IMR-90 (cell line): ENCODE measurements around the gene SIK3. TPM values are rescaled to one million over a fixed set of nuclear protein-coding genes. Genes with fewer than 3 reads are reported as not detected.

ENCODE experiments used
- ATAC-seq: fragments of 200-7000 bp; cut with Tn5 transposase; 2 replicates; pipeline ENCODE4 v1.9.1; 2020; ENCODE audit warnings: low read depth, mild to moderate bottlenecking, moderate library complexity
- BruUV-seq: library from RNA; stranded (reverse); fragments of 400-500 nt; replicated peaks from 2 replicates; lab custom pipeline; 2021; lab: Mats Ljungman, UMichigan
- CTCF ChIA-PET: fragments of 300-600 bp; formaldehyde crosslinking; extraction: SDS; loops from one replicate; lab custom pipeline; 2021; ENCODE audit warnings: antibody characterized with exemption; lab: Yijun Ruan, JAX
- POLR2A ChIA-PET: fragments of 300-600 bp; sonication (Branson Sonifier 250); formaldehyde crosslinking; loops from one replicate; lab custom pipeline; 2022; ENCODE audit warnings: antibody characterized with exemption; ENCODE audit not compliant: unreplicated experiment; lab: Charles Lee
- DNase-seq: peaks from one replicate; pipeline ENCODE4 v3.0.0; 2013
- H2AFZ ChIP-seq: replicated peaks from 2 replicates; pipeline ENCODE3; 2013; ENCODE audit warnings: low read length, mild to moderate bottlenecking; ENCODE audit not compliant: poor library complexity
- H2AK5ac ChIP-seq: 2 replicates; pipeline ENCODE4 v1.6.1; 2013; ENCODE audit warnings: low read depth, low read length, inconsistent platforms
- H2AK9ac ChIP-seq: replicated peaks from 2 replicates; pipeline ENCODE3; 2013; ENCODE audit warnings: mild to moderate bottlenecking, low read depth, low read length, moderate library complexity; ENCODE audit not compliant: poor library complexity
- H2BK120ac ChIP-seq: 2 replicates; pipeline ENCODE4 v1.6.1; 2013; ENCODE audit warnings: low read depth, low read length, inconsistent platforms
- H2BK15ac ChIP-seq: 3 replicates; pipeline ENCODE4 v1.6.1; 2013; ENCODE audit warnings: low read depth, low read length, inconsistent platforms
- H2BK20ac ChIP-seq: 2 replicates; pipeline ENCODE4 v1.6.1; 2013; ENCODE audit warnings: low read depth, mild to moderate bottlenecking, inconsistent platforms, low read length, moderate library complexity
- H2BK5ac ChIP-seq: 2 replicates; pipeline ENCODE4 v1.6.1; 2013; ENCODE audit warnings: mild to moderate bottlenecking, low read depth, low read length, inconsistent platforms; ENCODE audit not compliant: poor library complexity, severe bottlenecking
- H3K14ac ChIP-seq: replicated peaks from 2 replicates; pipeline ENCODE4 v1.6.1; 2013; ENCODE audit warnings: low read depth, low read length, inconsistent platforms
- H3K18ac ChIP-seq: 2 replicates; pipeline ENCODE4 v1.6.1; 2013; ENCODE audit warnings: low read depth, low read length, control low read depth
- H3K23ac ChIP-seq: 2 replicates; pipeline ENCODE4 v1.6.1; 2013; ENCODE audit warnings: low read depth, low read length, inconsistent platforms
- H3K27ac ChIP-seq: 2 replicates; pipeline ENCODE4 v1.5.1; 2013; ENCODE audit warnings: mild to moderate bottlenecking, control low read depth, low read length; ENCODE audit not compliant: insufficient read depth
- H3K27me3 ChIP-seq: 2 replicates; pipeline ENCODE4 v1.6.1; 2013; ENCODE audit warnings: low read length; ENCODE audit not compliant: control insufficient read depth, insufficient read depth
- H3K36me3 ChIP-seq: 2 replicates; pipeline ENCODE4 v1.6.1; 2013; ENCODE audit warnings: low read length, mixed read lengths; ENCODE audit not compliant: control insufficient read depth, insufficient read depth
- H3K4ac ChIP-seq: 2 replicates; pipeline ENCODE4 v1.6.1; 2013; ENCODE audit warnings: low read depth, low read length, inconsistent platforms
- H3K4me1 ChIP-seq: 2 replicates; pipeline ENCODE4 v1.6.1; 2013; ENCODE audit warnings: low read length, mixed read lengths; ENCODE audit not compliant: control insufficient read depth, insufficient read depth
- H3K4me2 ChIP-seq: 2 replicates; pipeline ENCODE4 v1.6.1; 2013; ENCODE audit warnings: low read depth, mild to moderate bottlenecking, control low read depth, low read length, moderate library complexity
- H3K4me3 ChIP-seq: 2 replicates; pipeline ENCODE4 v1.5.1; 2013; ENCODE audit warnings: low read depth, mild to moderate bottlenecking, control low read depth, low read length, moderate library complexity; ENCODE audit not compliant: insufficient read depth
- H3K56ac ChIP-seq: 2 replicates; pipeline ENCODE4 v1.6.1; 2013; ENCODE audit warnings: low read length, inconsistent platforms; ENCODE audit not compliant: insufficient read depth; ENCODE audit errors: extremely low read depth
- H3K79me1 ChIP-seq, 2 experiments: 2 replicates each; pipeline ENCODE4 v1.6.1; 2013; ENCODE audit warnings: low read length in 2 of 2, inconsistent platforms in 1 of 2, low read depth in 1 of 2
- H3K9ac ChIP-seq: 2 replicates; pipeline ENCODE4 v1.6.1; 2013; ENCODE audit warnings: low read depth, low read length, control low read depth
- H3K9me1 ChIP-seq: 2 replicates; pipeline ENCODE4 v1.6.1; 2013; ENCODE audit warnings: low read length, inconsistent platforms; ENCODE audit not compliant: insufficient read depth
- H3K9me3 ChIP-seq: 2 replicates; pipeline ENCODE4 v1.6.1; 2013; ENCODE audit warnings: low read length; ENCODE audit not compliant: control insufficient read depth, insufficient read depth
- H4K20me1 ChIP-seq: 2 replicates; pipeline ENCODE4 v1.6.1; 2013; ENCODE audit warnings: low read length, inconsistent platforms; ENCODE audit not compliant: insufficient read depth
- H4K5ac ChIP-seq: 2 replicates; pipeline ENCODE4 v1.6.1; 2013; ENCODE audit warnings: mild to moderate bottlenecking, low read depth, low read length, control low read depth
- H4K8ac ChIP-seq, 2 experiments: 2 replicates each; pipeline ENCODE4 v1.6.1; 2013; ENCODE audit warnings: low read depth in 2 of 2, low read length in 2 of 2, control low read depth in 1 of 2, inconsistent platforms in 1 of 2
- H4K91ac ChIP-seq: 2 replicates; pipeline ENCODE4 v1.6.1; 2013; ENCODE audit warnings: low read depth, low read length, inconsistent platforms; ENCODE audit not compliant: insufficient read depth
- ELK1 ChIP-seq: fragments of 150-350 bp; IDR thresholded peaks from 2 replicates; pipeline ENCODE4 v1.6.1; 2016; ENCODE audit warnings: low read depth, mild to moderate bottlenecking, low read length, moderate library complexity, borderline replicate concordance
- MAZ ChIP-seq: IDR thresholded peaks from 2 replicates; pipeline ENCODE4 v1.6.1; 2012; ENCODE audit warnings: low read depth, mild to moderate bottlenecking, low read length, improper control_type of control experiment, moderate library complexity, borderline replicate concordance
- MXI1 ChIP-seq: IDR thresholded peaks from 2 replicates; pipeline ENCODE4 v1.6.1; 2012; ENCODE audit warnings: low read depth, mild to moderate bottlenecking, low read length, moderate library complexity, borderline replicate concordance
- WGBS, 2 experiments: methylation state at CpG; one replicate each; pipeline versions ENCODE4 v1.1.5 to v1.1.7; 2013; ENCODE audit warnings: missing lambda C conversion rate in 2 of 2; ENCODE audit not compliant: insufficient read length in 1 of 2; ENCODE audit errors: extremely low coverage in 2 of 2; 5-methylcytosine and 5-hydroxymethylcytosine counted together
- dilution Hi-C: fragments of 300-500 bp; cut with HindIII; formaldehyde crosslinking; loops from one replicate; pipeline ENCODE4 v1.14.3; 2018; ENCODE audit warnings: low sequenced_read_pairs; ENCODE audit not compliant: unreplicated experiment
- in situ Hi-C: fragments of 300-500 bp; cut with MboI; formaldehyde crosslinking; loops from 3 replicates; pipeline ENCODE4 v1.14.3; 2019; ENCODE audit warnings: low sequenced_read_pairs, inconsistent platforms, mixed read lengths
- intact Hi-C: fragments of 100-400 bp; cut with micrococcal nuclease; formaldehyde crosslinking; loops from 2 replicates; pipeline ENCODE4 v1.10.0; 2022
- polyA plus RNA-seq, 3 experiments: library from polyadenylated mRNA; depleted of rRNA; stranded (reverse); fragments of >200 nt; gene quantifications; 2 replicates each; pipeline ENCODE4 v1.2.3, GENCODE V29; 2012; ENCODE audit warnings: low replicate concordance in 1 of 3
- total RNA-seq: library from RNA; depleted of rRNA; stranded (reverse); fragments of >200 nt; gene quantifications from 2 replicates; pipeline ENCODE4 v1.2.3, GENCODE V29; 2012

SIK3 gene
- total and polyA plus RNA-seq, 2 of the 4 experiments (the other 2 are of a cell fraction) = 8.2 to 9.1 TPM

- Histone ChIP-seq H3K4me3 (no peak overlapping the region), H2AFZ (no peak overlapping the region), H3K27ac (no peak overlapping the region), H2AK5ac (peak overlapping the region; percentile 84), H2BK15ac (no peak overlapping the region; the same call in 2 of the 3 replicates), H3K79me1 (peaks cover 0 to 4% of the 10 kb centered on the region in 2 experiments; a peak in 3 of 4 replicates), H2BK20ac (no peak overlapping the region), H3K56ac (no peak overlapping the region), H3K9me1 (peaks cover 2% of the 10 kb centered on the region), H4K20me1 (peaks cover 3% of the 10 kb centered on the region; the same call in 1 of the 2 replicates), H2BK5ac (no peak overlapping the region), H3K9ac (no peak overlapping the region), H3K4me2 (no peak overlapping the region), H2AK9ac (no peak overlapping the region), H3K4ac (peak overlapping the region; percentile 49), H3K23ac (no peak overlapping the region), H4K8ac (no peak overlapping the region), H3K36me3 (peaks cover 5% of the 10 kb centered on the region; the same call in 1 of the 2 replicates), H3K9me3 (no peaks in the 10 kb centered on the region), H4K5ac (no peak overlapping the region), H3K18ac (peak overlapping the region; percentile 59; the same call in 1 of the 2 replicates), H3K4me1 (peaks cover 9% of the 10 kb centered on the region), H3K14ac (no peak overlapping the region), H3K27me3 (no peaks in the 10 kb centered on the region), H4K91ac (no peak overlapping the region), H2BK120ac (no peak overlapping the region)
- WGBS, 2 experiments = 79% methylated on average over 4 of the region's 6 CpGs; no CpG with 5 or more reads in 1 of the 2 experiments
- ATAC-seq (no peak), DNase-seq (no peak)
- ChIA-PET CTCF (interaction anchor here (1.4 to 2.9 kb wide), 3 partner anchors 90 to 227 kb away, joined by 3 to 22 read pairs (median 8); partner anchors contain the start of genes APOA5 and SIK3), POLR2A (interaction anchor here (0.6 kb wide), 1 partner anchor 194 kb away, joined by 5 read pairs; no protein-coding TSS in a partner anchor)
- intact Hi-C loops (no loop called here), in situ Hi-C loops (no loop called here), dilution Hi-C loops (no loop called here)
- BruUV-seq = no TSS peak
- TF ChIP-seq ELK1 = no peak
- no peak for TF ChIP-seq MAZ
- TF ChIP-seq MXI1 = no peak
These were observed 217.1 kb downstream of the SIK3 start for GRCh38 chr11:116881143-116881542.
